Thyroid gland (tissue), 4 donors: Measurements from ENCODE around the gene PTGFRN.

ENCODE experiments used
- CTCF ChIP-seq, 6 experiments: fragments of 200-600 bp in 3 of 6; fragments of 450-650 bp in 3 of 6; sonication (generic) in 3 of 6; IDR thresholded peaks; one replicate each; pipeline ENCODE4 v1.5.1; 2016 to 2019; ENCODE audit warnings: antibody characterized with exemption in 6 of 6, mild to moderate bottlenecking in 2 of 6, inconsistent platforms in 1 of 6, moderate library complexity in 1 of 6
- POLR2A ChIP-seq, 2 donors: fragments of 450-650 bp; IDR thresholded peaks; one replicate each; pipeline ENCODE4 v1.6.1; 2017; ENCODE audit warnings: antibody characterized with exemption in 2 of 2, mild to moderate bottlenecking in 2 of 2, moderate library complexity in 1 of 2

GRCh38 chr1:116909512-116910378, at the start of gene PTGFRN:
- no peak for TF ChIP-seq CTCF (IDR thresholded peaks at IDR 0.05)
- TF ChIP-seq POLR2A (IDR thresholded peaks at IDR 0.05), result no peak
